ENCODE measurements around the gene TPGS1.

TPGS1 gene

GRCh38 chr19:493391-494170, 13.7 kb upstream of the TPGS1 start:
- in situ Hi-C loops (cut with HindIII; ENCODE audit: low sequenced_read_pairs), result no loop called here
- DNase-seq (ENCODE audit: low read depth, low spot score), result no peak
- TF ChIP-seq CTCF (IDR thresholded peaks at IDR 0.05; ENCODE audit: low read depth, low read length), result no peak
- H3K4me3 ChIP-seq (ENCODE audit: low read depth, low read length), result no peak overlapping the region

GRCh38 chr19:494171-495080, 12.9 kb upstream of the TPGS1 start:
- H3K4me3 ChIP-seq (ENCODE audit: low read depth, low read length), result no peak overlapping the region
- no peak for DNase-seq (ENCODE audit: low read depth, low spot score)
- in situ Hi-C loops (cut with HindIII; ENCODE audit: low sequenced_read_pairs), result no loop called here
- no peak for TF ChIP-seq CTCF (IDR thresholded peaks at IDR 0.05; ENCODE audit: low read depth, low read length)

- DNase-seq (ENCODE audit: low read depth, low spot score), result no peak
- in situ Hi-C loops (cut with HindIII; ENCODE audit: low sequenced_read_pairs), result no loop called here
- no peak overlapping the region for H3K4me3 ChIP-seq (ENCODE audit: low read depth, low read length)
- no peak for TF ChIP-seq CTCF (IDR thresholded peaks at IDR 0.05; ENCODE audit: low read depth, low read length)
These were observed 12.3 kb upstream of the TPGS1 start for GRCh38 chr19:495081-495401.

- TF ChIP-seq CTCF (IDR thresholded peaks at IDR 0.05; ENCODE audit: low read depth, low read length), result peak; percentile 78
- peak; percentile 20 for DNase-seq (ENCODE audit: low read depth, low spot score)
- no peak overlapping the region for H3K4me3 ChIP-seq (ENCODE audit: low read depth, low read length)
- in situ Hi-C loops (cut with HindIII; ENCODE audit: low sequenced_read_pairs), result no loop called here
These were observed 11.7 kb upstream of the TPGS1 start for GRCh38 chr19:495402-496111.

GRCh38 chr19:496112-496665, 11.1 kb upstream of the TPGS1 start, which contains the start of gene MADCAM1:
TSS of gene MADCAM1 (plus strand) at chr19:496486. CDS start at chr19:496500, 14 bp downstream.
- DNase-seq (ENCODE audit: low read depth, low spot score), result no peak
- H3K4me3 ChIP-seq (ENCODE audit: low read depth, low read length), result no peak within 1 kb of the TSS
- TF ChIP-seq CTCF (IDR thresholded peaks at IDR 0.05; ENCODE audit: low read depth, low read length), result no peak
- in situ Hi-C loops (cut with HindIII; ENCODE audit: low sequenced_read_pairs), result no loop called here

GRCh38 chr19:496986-497385, 10.3 kb upstream of the TPGS1 start:
- in situ Hi-C loops (cut with HindIII; ENCODE audit: low sequenced_read_pairs), result no loop called here
- no peak for TF ChIP-seq CTCF (IDR thresholded peaks at IDR 0.05; ENCODE audit: low read depth, low read length)
- DNase-seq (ENCODE audit: low read depth, low spot score), result no peak
- H3K4me3 ChIP-seq (ENCODE audit: low read depth, low read length), result no peak overlapping the region
